ENCODE results near the gene NPAS4.
A peak's percentile ranks its signal among the peaks of the same experiment; 100 is the strongest.
"Not testable (repeated sequence)": the region's sequence is repeated elsewhere in the genome, so short reads cannot be mapped to it uniquely, and the experiment has no call there.

NPAS4 gene

GRCh38 chr11:66418168-66418985, 2.5 kb upstream of the NPAS4 start:
- DNase-seq = peak; percentile 44

DNA sequence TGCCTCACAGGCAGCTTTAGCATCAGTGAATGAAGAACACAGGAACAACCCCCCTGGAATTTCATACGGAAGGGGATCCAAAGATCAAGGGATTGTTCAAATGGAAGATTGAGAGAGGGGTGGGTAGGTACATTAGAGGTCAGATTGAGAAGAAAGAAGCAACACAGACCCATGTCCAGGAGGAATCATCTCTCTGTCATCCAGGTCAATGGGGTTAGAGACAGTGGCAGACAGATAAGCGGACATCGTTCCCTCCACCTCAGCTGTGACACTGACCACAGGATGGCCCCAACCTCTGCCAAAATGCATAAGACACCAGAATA, 1.9 kb upstream of the NPAS4 start:
- no peak for DNase-seq

DNA sequence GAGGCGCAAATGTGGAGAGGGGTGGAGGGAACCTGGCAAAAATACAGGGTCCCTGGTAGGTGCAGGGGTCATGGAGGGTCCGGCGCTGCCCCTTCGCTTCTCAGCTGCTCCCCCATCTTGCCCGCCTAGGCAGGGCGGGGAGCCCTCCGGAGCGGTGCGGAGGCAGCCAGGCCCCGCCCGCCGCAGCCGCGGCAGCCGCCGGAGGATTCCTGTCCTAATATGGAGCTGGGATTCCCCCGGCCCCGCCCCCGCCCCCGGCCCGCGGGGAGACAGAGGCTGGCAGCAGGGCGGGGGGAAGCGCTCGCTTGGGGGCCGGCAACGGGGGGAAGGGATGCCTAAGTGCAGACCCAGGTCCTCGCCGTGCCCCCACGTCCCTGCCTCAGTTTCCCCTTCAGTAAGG, 1.0 kb upstream of the NPAS4 start:
- no peak for DNase-seq

DNA sequence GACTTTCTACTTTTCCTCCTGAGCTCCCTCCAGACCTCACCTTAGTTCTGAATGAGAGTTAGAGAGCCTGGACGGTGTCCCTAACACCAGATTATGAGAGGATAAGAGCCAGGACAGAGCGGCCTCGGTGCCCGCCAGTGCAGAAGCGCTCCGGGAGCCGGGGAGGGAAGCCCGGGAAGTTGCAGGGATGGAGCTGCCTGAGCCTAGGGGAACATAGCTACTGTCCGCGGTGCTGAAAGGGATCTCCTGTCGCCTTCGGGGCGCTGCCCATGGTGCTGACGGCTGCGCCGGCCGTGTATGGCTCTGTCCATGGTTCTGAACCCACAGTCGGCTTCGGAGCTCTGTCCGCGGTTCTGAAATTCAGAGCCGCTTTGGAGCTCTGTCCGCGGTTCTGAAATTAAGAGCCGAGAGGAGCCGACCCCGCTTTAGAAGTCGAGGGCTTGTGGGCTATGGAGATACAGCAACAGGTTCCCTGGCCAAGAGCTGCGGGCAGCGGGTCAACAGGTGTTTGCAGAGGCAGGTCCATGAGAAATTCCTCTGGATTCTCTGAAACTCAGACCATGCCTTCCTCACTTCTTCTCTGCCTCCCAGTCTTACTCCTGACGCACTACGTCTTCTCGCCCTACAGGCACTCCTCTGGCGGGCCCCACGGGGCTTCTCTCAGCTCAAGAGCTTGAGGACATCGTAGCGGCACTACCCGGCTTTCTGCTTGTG, 814 bp downstream of the NPAS4 start:
- no peak for DNase-seq

DNA sequence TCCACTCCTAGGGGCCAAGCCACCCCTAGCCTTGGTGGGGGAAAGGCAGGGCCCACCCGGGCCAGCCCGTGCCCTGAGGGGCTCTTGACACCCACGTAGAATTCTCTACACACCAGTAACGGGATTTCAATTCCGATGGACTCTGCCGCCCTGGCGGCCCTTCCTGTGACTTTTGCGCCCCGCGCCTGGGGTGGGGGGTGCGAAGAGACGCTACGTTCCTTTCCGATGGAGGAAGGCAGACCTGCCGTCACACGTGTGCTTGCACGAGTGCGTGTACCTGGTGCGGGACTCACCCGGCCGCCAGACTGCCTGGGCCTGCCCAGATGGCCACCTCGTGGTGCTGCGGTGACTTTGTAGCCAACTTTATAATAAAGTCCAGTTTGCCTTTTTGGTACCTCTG, 5.5 kb downstream of the NPAS4 start:
- no peak for DNase-seq

DNA sequence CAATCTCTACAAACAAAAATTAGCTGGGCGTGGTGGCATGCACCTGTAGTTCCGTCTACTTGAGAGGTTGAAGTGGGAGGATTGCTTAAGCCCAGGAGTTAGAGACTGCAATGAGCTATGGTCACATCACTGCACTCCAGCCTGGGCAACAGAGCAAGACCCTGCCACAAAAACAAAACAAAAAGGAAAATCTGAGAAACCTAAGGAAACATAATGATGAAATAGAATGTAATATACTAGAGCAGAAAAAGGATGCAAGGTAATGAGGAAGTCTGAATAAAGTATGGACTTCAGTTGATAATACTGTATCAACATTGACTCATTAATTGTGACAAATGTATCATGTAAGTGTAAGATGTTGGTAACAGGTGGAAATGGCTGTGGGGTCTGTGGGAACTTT, 8.1 kb downstream of the NPAS4 start:
- no peak for DNase-seq

GRCh38 chr11:66429983-66430602, 9.3 kb downstream of the NPAS4 start:
- DNase-seq = no peak

DNA sequence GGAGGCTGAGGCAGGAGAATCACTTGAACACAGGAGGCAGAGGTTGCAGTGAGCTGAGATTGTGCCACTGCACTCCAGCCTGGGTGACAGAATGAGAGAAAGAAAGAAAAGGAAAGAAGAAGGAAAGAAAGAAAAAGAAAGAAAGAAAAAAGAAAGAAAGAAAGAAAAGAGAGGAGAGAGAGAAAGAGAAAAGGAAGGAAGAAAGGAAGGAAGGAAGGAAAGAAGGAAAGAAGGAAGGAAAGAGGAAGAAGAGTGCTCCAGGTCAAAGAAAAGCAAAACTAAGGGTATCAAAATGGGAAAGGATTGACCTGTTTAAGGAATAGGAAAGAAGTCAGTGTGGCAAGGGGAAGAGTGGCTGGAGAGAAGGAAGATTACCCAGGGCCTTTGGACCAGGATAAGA, 10.5 kb downstream of the NPAS4 start:
- DNase-seq = not testable (repeated sequence)

DNA sequence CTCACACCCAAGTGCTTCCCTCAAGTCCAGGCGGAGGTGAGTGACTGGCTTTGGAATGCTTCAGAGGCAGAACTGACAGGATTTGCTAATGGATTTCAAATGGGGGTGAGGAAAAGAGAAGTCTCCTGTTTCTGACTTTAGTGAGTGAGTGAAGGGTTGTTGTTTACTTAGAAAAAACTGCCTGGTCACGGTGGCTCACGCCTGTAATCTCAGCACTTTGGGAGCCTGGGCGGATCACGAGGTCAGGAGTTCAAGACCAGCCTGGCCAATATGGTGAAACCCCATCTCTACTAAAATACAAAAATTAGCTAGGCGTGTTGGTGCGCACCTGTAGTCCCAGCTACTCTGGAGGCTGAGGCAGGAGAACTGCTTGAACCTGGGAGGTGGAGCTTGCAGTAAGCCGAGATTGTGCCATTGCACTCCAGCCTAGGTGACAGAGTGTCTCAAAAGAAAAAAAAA, 11.1 kb downstream of the NPAS4 start:
- DNase-seq = not testable (repeated sequence)

DNA sequence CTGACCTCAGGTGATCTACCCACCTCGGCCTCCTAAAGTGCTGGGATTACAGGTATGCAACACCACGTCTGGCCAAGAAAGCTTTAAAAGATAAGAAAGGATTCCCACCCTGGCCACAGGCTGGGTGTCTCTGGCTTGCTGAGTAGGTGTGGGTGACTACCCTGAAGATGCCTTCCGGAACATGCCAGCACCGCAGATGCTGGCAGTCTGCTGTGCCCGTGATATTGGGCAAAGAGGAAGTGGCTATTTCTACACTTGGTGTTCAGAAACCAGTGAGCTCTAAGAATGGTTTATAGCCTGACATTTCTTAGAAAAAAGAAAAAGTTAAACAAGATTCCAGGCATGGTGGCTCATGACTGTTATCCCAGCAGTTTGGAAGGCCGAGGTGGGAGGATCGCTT, 11.8 kb downstream of the NPAS4 start:
- DNase-seq = no peak

DNA sequence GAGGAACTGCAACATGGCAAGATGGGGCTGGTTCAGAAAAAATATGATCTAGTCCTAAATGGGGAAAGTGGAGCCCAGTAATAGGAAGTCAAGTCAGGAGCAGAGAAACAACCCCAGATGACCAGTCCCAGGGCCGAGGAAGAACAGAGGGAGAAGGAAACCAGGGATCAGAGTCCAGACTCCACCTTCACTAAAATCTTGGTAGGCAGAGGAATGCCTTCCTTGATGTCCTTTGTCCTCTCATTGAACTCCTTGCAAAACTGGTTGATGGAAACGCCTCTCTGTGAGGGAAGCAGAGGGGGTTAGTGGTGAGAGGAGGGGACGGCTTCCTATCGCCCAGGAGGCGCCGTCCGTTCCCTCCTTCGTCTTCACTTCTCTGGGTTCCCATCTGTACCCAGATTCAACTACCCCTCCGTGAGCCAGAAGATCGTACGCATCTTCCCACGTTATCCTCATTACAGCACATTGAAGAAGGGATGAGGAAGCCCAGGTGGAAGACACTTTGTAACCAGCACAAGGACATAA, 17.2 kb downstream of the NPAS4 start:
- DNase-seq = no peak

DNA sequence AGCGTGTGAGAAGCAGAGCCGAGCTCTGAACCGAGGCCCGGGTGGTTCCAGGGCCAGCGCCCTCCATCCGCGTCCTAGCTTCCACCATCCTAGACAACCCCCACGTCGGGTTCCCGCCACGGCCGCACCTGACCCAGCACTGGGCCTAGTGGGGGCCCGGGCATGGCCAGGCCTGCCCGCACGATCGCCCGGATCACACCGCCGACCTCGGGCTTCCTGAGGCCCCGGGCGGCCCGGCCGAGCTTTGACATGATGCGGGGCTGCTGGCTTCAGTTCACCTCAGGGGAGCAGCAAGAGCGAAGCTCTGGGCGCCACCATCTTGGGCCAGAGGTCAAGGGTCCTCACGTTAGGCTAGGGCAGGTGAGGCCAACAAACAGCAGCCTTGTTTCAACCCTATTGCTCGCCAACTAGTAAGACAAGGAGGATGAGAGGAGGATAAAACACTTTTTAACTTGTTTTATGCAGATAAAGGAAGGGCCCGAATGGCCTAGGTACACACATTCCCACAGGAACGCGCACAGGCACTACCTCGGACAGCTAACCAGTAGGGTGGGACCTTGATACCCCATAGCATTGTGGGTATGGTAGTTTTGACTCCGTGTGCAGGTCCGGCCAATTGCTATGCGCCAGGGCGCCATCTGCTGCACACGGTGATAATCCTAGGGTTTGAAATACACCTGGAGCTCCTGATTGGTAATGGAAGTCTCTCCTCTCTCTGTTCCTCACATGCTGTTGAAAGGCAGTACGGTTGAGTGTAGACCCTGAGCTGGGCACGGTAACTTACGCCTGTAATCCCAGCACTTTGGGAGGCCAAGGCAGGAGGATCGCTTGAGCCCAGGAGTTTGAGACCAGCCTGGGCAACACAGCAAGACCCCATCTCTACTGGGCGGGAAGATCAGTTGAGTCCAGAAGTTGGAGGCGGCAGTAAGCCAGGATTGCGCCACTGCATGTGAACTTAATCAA, 17.9 kb downstream of the NPAS4 start, which contains the start of gene MRPL11:
Gene MRPL11 (minus strand): TSS at position 345 of the 963 bp plus-strand sequence. CDS start 94 bp downstream, at position 251.
- DNase-seq = peak; percentile 78

DNA sequence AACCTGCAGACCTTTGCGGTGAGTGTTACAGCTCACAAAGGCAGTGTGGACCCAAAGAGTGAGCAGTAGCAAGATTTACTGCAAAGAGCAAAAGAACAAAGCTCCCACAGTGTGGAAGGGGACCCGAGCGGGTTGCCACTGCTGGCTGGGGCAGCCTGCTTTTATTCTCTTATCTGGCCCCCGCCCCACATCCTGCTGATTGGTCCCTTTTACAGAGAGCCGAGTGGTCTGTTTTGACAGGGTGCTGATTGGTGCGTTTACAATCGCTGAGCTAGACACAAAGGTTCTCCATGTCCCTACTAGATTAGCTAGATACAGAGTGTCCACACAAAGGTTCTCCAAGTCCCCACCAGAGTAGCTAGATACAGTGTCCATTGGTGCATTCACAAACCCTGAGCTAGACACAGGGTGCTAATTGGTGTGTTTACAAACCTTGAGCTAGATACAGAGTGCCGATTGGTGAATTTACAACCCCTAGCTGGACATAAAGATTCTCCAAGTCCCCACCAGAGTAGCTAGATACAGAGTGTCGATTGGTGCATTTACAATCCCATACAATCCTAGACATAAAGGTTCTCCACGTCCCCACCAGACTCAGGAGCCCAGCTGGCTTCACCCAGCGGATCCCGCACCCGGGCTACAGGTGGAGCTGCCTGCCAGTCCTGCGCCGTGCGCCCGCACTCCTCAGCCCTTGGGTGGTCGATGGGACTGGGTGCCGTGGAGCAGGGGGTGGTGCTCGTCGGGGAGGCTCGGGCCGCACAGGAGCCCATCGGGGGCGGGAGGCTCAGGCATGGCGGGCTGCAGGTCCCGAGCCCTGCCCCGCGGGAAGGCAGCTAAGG, 19.5 kb downstream of the NPAS4 start:
- DNase-seq = not testable (repeated sequence)

GRCh38 chr11:66440940-66441282, 20.1 kb downstream of the NPAS4 start:
- not testable (repeated sequence) for DNase-seq

- no peak for DNase-seq
Observed at GRCh38 chr11:66443602-66444001, 22.8 kb downstream of the NPAS4 start.

GRCh38 chr11:66447012-66447411, 26.2 kb downstream of the NPAS4 start:
- DNase-seq = no peak

GRCh38 chr11:66448523-66448922, 27.7 kb downstream of the NPAS4 start:
- DNase-seq = no peak

- no peak for DNase-seq
Observed at GRCh38 chr11:66450560-66450959, 29.7 kb downstream of the NPAS4 start.

- no peak for DNase-seq
Observed at GRCh38 chr11:66451663-66452062, 30.8 kb downstream of the NPAS4 start.

DNA sequence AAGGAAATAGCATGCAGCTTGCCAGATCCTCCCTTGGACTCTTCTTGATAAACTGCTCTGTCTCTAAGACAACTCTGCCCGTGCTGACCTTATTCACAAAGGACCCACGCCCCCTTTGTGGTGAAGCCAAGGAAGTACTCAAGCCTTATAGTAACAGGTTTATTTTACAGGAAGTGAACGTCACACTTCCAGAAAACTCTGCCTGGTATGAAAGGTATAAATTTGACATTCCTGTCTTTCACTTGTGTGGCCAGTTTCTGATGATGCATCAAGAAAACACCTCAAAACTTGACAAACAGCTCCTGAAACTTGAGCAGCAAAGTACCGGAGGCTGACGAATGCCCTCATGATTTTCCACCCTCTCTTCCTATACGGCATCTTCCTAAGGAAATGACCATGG, 33.4 kb downstream of the NPAS4 start:
- no peak for DNase-seq

- DNase-seq = no peak
Observed at GRCh38 chr11:66454828-66455227, 34.0 kb downstream of the NPAS4 start.

GRCh38 chr11:66457826-66458225, 37.0 kb downstream of the NPAS4 start:
- DNase-seq = no peak
